GM12892 (cell line): ENCODE data around the gene MAP3K10.

Source experiments
- POLR2A ChIP-seq: IDR thresholded peaks from 2 replicates; pipeline ENCODE4 v1.6.1; 2011; ENCODE audit warnings: low read depth, low read length, control low read depth
- POLR2AphosphoS5 ChIP-seq: IDR thresholded peaks from 2 replicates; pipeline ENCODE4 v1.6.1; 2011; ENCODE audit warnings: low read depth, low read length, control low read depth
- TAF1 ChIP-seq: IDR thresholded peaks from 2 replicates; pipeline ENCODE4 v1.6.1; 2011; ENCODE audit warnings: low read depth, mild to moderate bottlenecking, control low read depth, low read length, borderline replicate concordance

GRCh38 chr19:40231057-40231456 is 39.8 kb downstream of the MAP3K10 start:
- TF ChIP-seq POLR2A (no peak), POLR2AphosphoS5 (no peak), TAF1 (no peak)
